Uterus (tissue), 2 donors: ENCODE measurements around the gene NUDT3.

Experiments
- POLR2A ChIP-seq, 2 donors: fragments of 450-650 bp; IDR thresholded peaks; one replicate each; pipeline ENCODE4 v1.6.1; 2016; ENCODE audit warnings: antibody characterized with exemption in 2 of 2, mild to moderate bottlenecking in 1 of 2, moderate library complexity in 1 of 2
- TF ChIP-seq, protein P1 (sequence below), 4 experiments: fragments of 200-600 bp in 2 of 4; fragments of 450-650 bp in 2 of 4; sonication (generic) in 2 of 4; IDR thresholded peaks; one replicate each; pipeline ENCODE4 v1.5.1; 2016 to 2019; ENCODE audit warnings: antibody characterized with exemption in 4 of 4, mild to moderate bottlenecking in 2 of 4, moderate library complexity in 1 of 4

DNA sequence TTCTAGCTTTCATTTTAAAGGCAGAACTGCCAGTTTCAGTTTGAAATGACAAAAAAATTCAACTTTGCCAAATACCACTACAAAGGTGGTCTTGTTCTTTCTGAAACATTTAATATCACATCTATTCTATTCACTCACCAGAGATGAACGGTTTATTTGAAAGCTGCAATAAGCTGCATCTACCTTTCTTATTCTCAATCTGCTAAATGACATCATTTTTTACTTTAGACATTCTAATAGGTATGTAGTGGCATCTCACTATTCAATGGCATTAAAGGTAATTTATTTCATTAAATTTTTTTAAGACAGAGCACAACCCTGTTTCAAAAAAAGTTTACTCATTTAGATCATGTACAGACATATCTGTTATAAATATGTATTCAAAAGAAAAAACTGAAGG lies 77.2 kb downstream of the NUDT3 start:
- TF ChIP-seq, protein P1, sequence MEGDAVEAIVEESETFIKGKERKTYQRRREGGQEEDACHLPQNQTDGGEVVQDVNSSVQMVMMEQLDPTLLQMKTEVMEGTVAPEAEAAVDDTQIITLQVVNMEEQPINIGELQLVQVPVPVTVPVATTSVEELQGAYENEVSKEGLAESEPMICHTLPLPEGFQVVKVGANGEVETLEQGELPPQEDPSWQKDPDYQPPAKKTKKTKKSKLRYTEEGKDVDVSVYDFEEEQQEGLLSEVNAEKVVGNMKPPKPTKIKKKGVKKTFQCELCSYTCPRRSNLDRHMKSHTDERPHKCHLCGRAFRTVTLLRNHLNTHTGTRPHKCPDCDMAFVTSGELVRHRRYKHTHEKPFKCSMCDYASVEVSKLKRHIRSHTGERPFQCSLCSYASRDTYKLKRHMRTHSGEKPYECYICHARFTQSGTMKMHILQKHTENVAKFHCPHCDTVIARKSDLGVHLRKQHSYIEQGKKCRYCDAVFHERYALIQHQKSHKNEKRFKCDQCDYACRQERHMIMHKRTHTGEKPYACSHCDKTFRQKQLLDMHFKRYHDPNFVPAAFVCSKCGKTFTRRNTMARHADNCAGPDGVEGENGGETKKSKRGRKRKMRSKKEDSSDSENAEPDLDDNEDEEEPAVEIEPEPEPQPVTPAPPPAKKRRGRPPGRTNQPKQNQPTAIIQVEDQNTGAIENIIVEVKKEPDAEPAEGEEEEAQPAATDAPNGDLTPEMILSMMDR (IDR thresholded peaks at IDR 0.05): no peak
- TF ChIP-seq POLR2A (IDR thresholded peaks at IDR 0.05): no peak
